Measurements from ENCODE around the gene KRT31.

Gene KRT31

GRCh38 chr17:41418116-41418860 is 20.9 kb upstream of the KRT31 start:
- no peak overlapping the region for H2AFZ ChIP-seq (ENCODE audit: low read depth, low read length)
- no peak for TF ChIP-seq CTCF (IDR thresholded peaks at IDR 0.05; ENCODE audit: borderline replicate concordance, extremely low read depth, low read length, poor library complexity, severe bottlenecking)
- no peak for TF ChIP-seq EZH2 (IDR thresholded peaks at IDR 0.05; ENCODE audit: borderline replicate concordance, low read depth, low read length, severe bottlenecking)
- H3K27me3 ChIP-seq (ENCODE audit: insufficient read depth, low read length, poor library complexity), result peaks cover 8% of the 10 kb centered on the region
- H3K4me1 ChIP-seq (ENCODE audit: insufficient read depth, low read length), result no peaks in the 10 kb centered on the region
- no peaks in the 10 kb centered on the region for H3K79me2 ChIP-seq (ENCODE audit: insufficient read depth, low read length)
- no peak overlapping the region for H3K4me2 ChIP-seq (ENCODE audit: insufficient read depth, low read length)
- H3K9me3 ChIP-seq (ENCODE audit: insufficient read depth, low read length, severe bottlenecking), result no peaks in the 10 kb centered on the region
- no peak overlapping the region for H3K27ac ChIP-seq (ENCODE audit: low read length)
- ATAC-seq (ENCODE audit: insufficient read depth, low read depth) (no peak), DNase-seq (no peak)
- H3K9ac ChIP-seq (ENCODE audit: low read depth, low read length), result no peak overlapping the region
- H3K4me3 ChIP-seq (ENCODE audit: low read depth in 1 of 2, low read length in 2 of 2), result no peak overlapping the region
- H4K20me1 ChIP-seq (ENCODE audit: insufficient read depth, low read length), result no peaks in the 10 kb centered on the region; the same call in 1 of the 2 replicates
- no peaks in the 10 kb centered on the region for H3K36me3 ChIP-seq (ENCODE audit: insufficient read depth, low read length)

GRCh38 chr17:41417576-41418015 is 20.2 kb upstream of the KRT31 start:
- DNase-seq (no peak), ATAC-seq (ENCODE audit: insufficient read depth, low read depth) (no peak)
- no peak overlapping the region for H3K27ac ChIP-seq (ENCODE audit: low read length)
- no peaks in the 10 kb centered on the region for H4K20me1 ChIP-seq (ENCODE audit: insufficient read depth, low read length)
- H3K27me3 ChIP-seq (ENCODE audit: insufficient read depth, low read length, poor library complexity), result peaks cover 8% of the 10 kb centered on the region
- no peak overlapping the region for H3K9ac ChIP-seq (ENCODE audit: low read depth, low read length)
- no peaks in the 10 kb centered on the region for H3K4me1 ChIP-seq (ENCODE audit: insufficient read depth, low read length)
- H3K4me3 ChIP-seq (ENCODE audit: low read depth in 1 of 2, low read length in 2 of 2), result no peak overlapping the region
- no peak overlapping the region for H3K4me2 ChIP-seq (ENCODE audit: insufficient read depth, low read length)
- no peaks in the 10 kb centered on the region for H3K9me3 ChIP-seq (ENCODE audit: insufficient read depth, low read length, severe bottlenecking)
- H3K36me3 ChIP-seq (ENCODE audit: insufficient read depth, low read length), result no peaks in the 10 kb centered on the region
- no peak for TF ChIP-seq EZH2 (IDR thresholded peaks at IDR 0.05; ENCODE audit: borderline replicate concordance, low read depth, low read length, severe bottlenecking)
- TF ChIP-seq CTCF (IDR thresholded peaks at IDR 0.05; ENCODE audit: borderline replicate concordance, extremely low read depth, low read length, poor library complexity, severe bottlenecking), result peak; percentile 45
- no peak overlapping the region for H2AFZ ChIP-seq (ENCODE audit: low read depth, low read length)
- no peaks in the 10 kb centered on the region for H3K79me2 ChIP-seq (ENCODE audit: insufficient read depth, low read length)

GRCh38 chr17:41417127-41417526 is 19.7 kb upstream of the KRT31 start:
- no peak for TF ChIP-seq EZH2 (IDR thresholded peaks at IDR 0.05; ENCODE audit: borderline replicate concordance, low read depth, low read length, severe bottlenecking)
- no peak for TF ChIP-seq CTCF (IDR thresholded peaks at IDR 0.05; ENCODE audit: borderline replicate concordance, extremely low read depth, low read length, poor library complexity, severe bottlenecking)
- Histone ChIP-seq H3K4me3 (ENCODE audit: low read depth in 1 of 2, low read length in 2 of 2) (no peak overlapping the region), H3K27me3 (ENCODE audit: insufficient read depth, low read length, poor library complexity) (peaks cover 6% of the 10 kb centered on the region), H2AFZ (ENCODE audit: low read depth, low read length) (no peak overlapping the region), H3K4me1 (ENCODE audit: insufficient read depth, low read length) (no peaks in the 10 kb centered on the region), H3K9me3 (ENCODE audit: insufficient read depth, low read length, severe bottlenecking) (no peaks in the 10 kb centered on the region), H3K9ac (ENCODE audit: low read depth, low read length) (no peak overlapping the region), H3K79me2 (ENCODE audit: insufficient read depth, low read length) (no peaks in the 10 kb centered on the region), H3K27ac (ENCODE audit: low read length) (no peak overlapping the region), H3K36me3 (ENCODE audit: insufficient read depth, low read length) (no peaks in the 10 kb centered on the region), H3K4me2 (ENCODE audit: insufficient read depth, low read length) (no peak overlapping the region), H4K20me1 (ENCODE audit: insufficient read depth, low read length) (no peaks in the 10 kb centered on the region)
- ATAC-seq (ENCODE audit: insufficient read depth, low read depth) (no peak), DNase-seq (no peak)
